Activated CD8-positive, alpha-beta T cell treated with anti-CD3 and anti-CD28 coated beads, Interleukin-2, amount 10 ng/mL, durations not matched to agents 7 days and 5 days (primary cell): ENCODE measurements around the gene MCC. TPM values are rescaled to one million over a fixed set of nuclear protein-coding genes. Genes with fewer than 3 reads are reported as not detected.

Experiments used
- ATAC-seq: fragments of 150-1000 bp; cut with Tn5 transposase; one replicate; pipeline ENCODE4 v1.10.0; 2021; ENCODE audit warnings: moderate library complexity
- CTCF ChIA-PET: fragments of 350-600 bp; sonication (Branson Sonifier 250); formaldehyde crosslinking; loops from one replicate; lab custom pipeline; 2021; ENCODE audit warnings: antibody characterized with exemption; lab: Charles Lee
- POLR2A ChIA-PET: fragments of 350-600 bp; sonication (Branson Sonifier 250); formaldehyde crosslinking; loops from one replicate; lab custom pipeline; 2021; ENCODE audit warnings: antibody characterized with exemption; lab: Charles Lee
- DNase-seq: peaks from one replicate; pipeline ENCODE4 v3.0.0-alpha.2; 2020
- H3K27ac Mint-ChIP-seq: one replicate; pipeline ENCODE4 v1.8.0; 2021; ENCODE audit warnings: mild to moderate bottlenecking, mixed read lengths
- H3K27me3 Mint-ChIP-seq: one replicate; pipeline ENCODE4 v1.8.0; 2021; ENCODE audit warnings: low read depth, mixed read lengths
- H3K36me3 Mint-ChIP-seq: one replicate; pipeline ENCODE4 v1.8.0; 2021; ENCODE audit warnings: low read depth, mixed read lengths
- H3K4me1 Mint-ChIP-seq: one replicate; pipeline ENCODE4 v1.8.0; 2021; ENCODE audit warnings: low read depth, mixed read lengths
- H3K4me3 Mint-ChIP-seq: one replicate; pipeline ENCODE4 v1.8.0; 2021; ENCODE audit warnings: mild to moderate bottlenecking, mixed read lengths
- H3K9me3 Mint-ChIP-seq: one replicate; pipeline ENCODE4 v1.8.0; 2022; ENCODE audit warnings: mixed read lengths; ENCODE audit not compliant: insufficient read depth
- total RNA-seq, 2 experiments: library from RNA; stranded (reverse); gene quantifications; one replicate each; pipeline ENCODE4 v1.2.3, GENCODE V29; 2021

MCC gene
- total RNA-seq, 2 experiments from 2014 or later, result 7.6 to 8.0 TPM

GRCh38 chr5:113036826-113037225 is 451.4 kb downstream of the MCC start:
- CTCF ChIA-PET, result interaction anchor here (3.2 kb wide), 1 partner anchor 40 kb away, joined by 16 read pairs; no protein-coding TSS in a partner anchor
- POLR2A ChIA-PET, result no interaction called here
- DNase-seq, result no peak
- Mint-ChIP-seq H3K9me3 (no peaks in the 10 kb centered on the region), H3K27ac (no peak overlapping the region), H3K4me3 (no peak overlapping the region), H3K27me3 (no peaks in the 10 kb centered on the region), H3K4me1 (peaks cover 7% of the 10 kb centered on the region), H3K36me3 (no peaks in the 10 kb centered on the region)
- no peak for ATAC-seq

- no peaks in the 10 kb centered on the region for H3K36me3 Mint-ChIP-seq
- DNase-seq (no peak), ATAC-seq (no peak)
- H3K4me1 Mint-ChIP-seq, result peaks cover 7% of the 10 kb centered on the region
- H3K27ac Mint-ChIP-seq, result no peak overlapping the region
- CTCF ChIA-PET, result interaction anchor here (2.4 to 3.2 kb wide), 2 partner anchors 40 kb away, joined by 11 to 16 read pairs; no protein-coding TSS in a partner anchor
- H3K9me3 Mint-ChIP-seq, result no peaks in the 10 kb centered on the region
- POLR2A ChIA-PET, result no interaction called here
- no peaks in the 10 kb centered on the region for H3K27me3 Mint-ChIP-seq
- no peak overlapping the region for H3K4me3 Mint-ChIP-seq
These were observed 451.9 kb downstream of the MCC start for GRCh38 chr5:113036321-113036720.

- Mint-ChIP-seq H3K27me3 (no peaks in the 10 kb centered on the region), H3K4me1 (peaks cover 7% of the 10 kb centered on the region), H3K27ac (peak overlapping the region; percentile 14), H3K4me3 (no peak overlapping the region), H3K36me3 (no peaks in the 10 kb centered on the region), H3K9me3 (no peaks in the 10 kb centered on the region)
- ATAC-seq, result no peak
- POLR2A ChIA-PET, result no interaction called here
- peak; percentile 17 for DNase-seq
- CTCF ChIA-PET, result interaction anchor here (2.4 kb wide), 1 partner anchor 39 kb away, joined by 11 read pairs; no protein-coding TSS in a partner anchor
These were observed 453.2 kb downstream of the MCC start for GRCh38 chr5:113035096-113035495.

- no peaks in the 10 kb centered on the region for H3K9me3 Mint-ChIP-seq
- POLR2A ChIA-PET, result no interaction called here
- H3K4me3 Mint-ChIP-seq, result no peak overlapping the region
- DNase-seq, result peak; percentile 17
- H3K4me1 Mint-ChIP-seq, result peaks cover 7% of the 10 kb centered on the region
- no peaks in the 10 kb centered on the region for H3K36me3 Mint-ChIP-seq
- ATAC-seq, result no peak
- no peak overlapping the region for H3K27ac Mint-ChIP-seq
- CTCF ChIA-PET, result interaction anchor here (1.1 to 2.4 kb wide), 2 partner anchors 38 to 296 kb away, joined by 3 to 11 read pairs; no protein-coding TSS in a partner anchor
- no peaks in the 10 kb centered on the region for H3K27me3 Mint-ChIP-seq
These were observed 454.0 kb downstream of the MCC start for GRCh38 chr5:113034182-113034773.

- ChIA-PET POLR2A (interaction anchor here (0.7 kb wide), 1 partner anchor 510 kb away, joined by 5 read pairs; no protein-coding TSS in a partner anchor), CTCF (interaction anchor here (1.0 kb wide), 1 partner anchor 9 kb away, joined by 4 read pairs; no protein-coding TSS in a partner anchor)
- Mint-ChIP-seq H3K27ac (no peak overlapping the region), H3K4me1 (peaks cover 7% of the 10 kb centered on the region), H3K9me3 (no peaks in the 10 kb centered on the region), H3K36me3 (peaks cover 16% of the 10 kb centered on the region), H3K4me3 (no peak overlapping the region), H3K27me3 (no peaks in the 10 kb centered on the region)
- DNase-seq (no peak), ATAC-seq (no peak)
These were observed 456.7 kb downstream of the MCC start for GRCh38 chr5:113031557-113031956.

- H3K27me3 Mint-ChIP-seq, result no peaks in the 10 kb centered on the region
- no peak overlapping the region for H3K4me3 Mint-ChIP-seq
- CTCF ChIA-PET, result interaction anchor here (1.0 kb wide), 1 partner anchor 9 kb away, joined by 4 read pairs; no protein-coding TSS in a partner anchor
- H3K9me3 Mint-ChIP-seq, result no peaks in the 10 kb centered on the region
- DNase-seq (peak; percentile 12), ATAC-seq (no peak)
- H3K27ac Mint-ChIP-seq, result no peak overlapping the region
- POLR2A ChIA-PET, result interaction anchor here (0.7 kb wide), 2 partner anchors 55 to 509 kb away, joined by 3 to 5 read pairs; partner anchors contain the start of gene DCP2
- peaks cover 21% of the 10 kb centered on the region for H3K36me3 Mint-ChIP-seq
- H3K4me1 Mint-ChIP-seq, result peaks cover 7% of the 10 kb centered on the region
These were observed 457.1 kb downstream of the MCC start for GRCh38 chr5:113031104-113031503.

GRCh38 chr5:113029614-113030013 is 458.6 kb downstream of the MCC start:
- Mint-ChIP-seq H3K4me3 (no peak overlapping the region), H3K36me3 (peaks cover 30% of the 10 kb centered on the region), H3K9me3 (no peaks in the 10 kb centered on the region), H3K27ac (no peak overlapping the region), H3K27me3 (no peaks in the 10 kb centered on the region), H3K4me1 (peaks cover 4% of the 10 kb centered on the region)
- ChIA-PET POLR2A (no interaction called here), CTCF (interaction anchor here (2.5 kb wide), 1 partner anchor 33 kb away, joined by 9 read pairs; no protein-coding TSS in a partner anchor)
- DNase-seq (no peak), ATAC-seq (no peak)

GRCh38 chr5:113027431-113027830 is 460.8 kb downstream of the MCC start:
- Mint-ChIP-seq H3K27me3 (no peaks in the 10 kb centered on the region), H3K27ac (no peak overlapping the region), H3K36me3 (peaks cover 48% of the 10 kb centered on the region), H3K9me3 (no peaks in the 10 kb centered on the region), H3K4me3 (no peak overlapping the region), H3K4me1 (peaks cover 20% of the 10 kb centered on the region)
- CTCF ChIA-PET, result interaction anchor here (1.7 to 2.5 kb wide), 2 partner anchors 14 to 31 kb away, joined by 3 to 9 read pairs; no protein-coding TSS in a partner anchor
- POLR2A ChIA-PET, result no interaction called here
- DNase-seq (no peak), ATAC-seq (no peak)

- POLR2A ChIA-PET, result no interaction called here
- Mint-ChIP-seq H3K4me3 (no peak overlapping the region), H3K4me1 (peaks cover 24% of the 10 kb centered on the region), H3K27ac (no peak overlapping the region), H3K9me3 (no peaks in the 10 kb centered on the region), H3K36me3 (peaks cover 50% of the 10 kb centered on the region), H3K27me3 (no peaks in the 10 kb centered on the region)
- no peak for DNase-seq
- CTCF ChIA-PET, result interaction anchor here (1.7 to 2.5 kb wide), 2 partner anchors 14 to 31 kb away, joined by 3 to 9 read pairs; no protein-coding TSS in a partner anchor
- no peak for ATAC-seq
These were observed 461.2 kb downstream of the MCC start for GRCh38 chr5:113027015-113027414.

- POLR2A ChIA-PET, result interaction anchor here (0.9 kb wide), 1 partner anchor 47 kb away, joined by 3 read pairs; no protein-coding TSS in a partner anchor
- no peak for ATAC-seq
- peaks cover 56% of the 10 kb centered on the region for H3K36me3 Mint-ChIP-seq
- H3K9me3 Mint-ChIP-seq, result no peaks in the 10 kb centered on the region
- CTCF ChIA-PET, result interaction anchor here (1.7 to 9.1 kb wide), 2 partner anchors 15 to 30 kb away, joined by 3 to 83 read pairs; no protein-coding TSS in a partner anchor
- peak overlapping the region; percentile 52 for H3K27ac Mint-ChIP-seq
- peaks cover 32% of the 10 kb centered on the region for H3K4me1 Mint-ChIP-seq
- no peaks in the 10 kb centered on the region for H3K27me3 Mint-ChIP-seq
- H3K4me3 Mint-ChIP-seq, result no peak overlapping the region
- no peak for DNase-seq
These were observed 462.0 kb downstream of the MCC start for GRCh38 chr5:113026211-113026610.

- ATAC-seq (no peak), DNase-seq (no peak)
- ChIA-PET POLR2A (interaction anchor here (0.9 kb wide), 1 partner anchor 48 kb away, joined by 3 read pairs; no protein-coding TSS in a partner anchor), CTCF (interaction anchor here (1.7 to 9.1 kb wide), 2 partner anchors 15 to 30 kb away, joined by 3 to 83 read pairs; no protein-coding TSS in a partner anchor)
- Mint-ChIP-seq H3K4me1 (peaks cover 38% of the 10 kb centered on the region), H3K4me3 (no peak overlapping the region), H3K36me3 (peaks cover 62% of the 10 kb centered on the region), H3K27me3 (no peaks in the 10 kb centered on the region), H3K9me3 (no peaks in the 10 kb centered on the region), H3K27ac (peak overlapping the region; percentile 52)
These were observed 462.7 kb downstream of the MCC start for GRCh38 chr5:113025596-113025995.
